ENCODE data around the gene RTN4R.

DNA sequence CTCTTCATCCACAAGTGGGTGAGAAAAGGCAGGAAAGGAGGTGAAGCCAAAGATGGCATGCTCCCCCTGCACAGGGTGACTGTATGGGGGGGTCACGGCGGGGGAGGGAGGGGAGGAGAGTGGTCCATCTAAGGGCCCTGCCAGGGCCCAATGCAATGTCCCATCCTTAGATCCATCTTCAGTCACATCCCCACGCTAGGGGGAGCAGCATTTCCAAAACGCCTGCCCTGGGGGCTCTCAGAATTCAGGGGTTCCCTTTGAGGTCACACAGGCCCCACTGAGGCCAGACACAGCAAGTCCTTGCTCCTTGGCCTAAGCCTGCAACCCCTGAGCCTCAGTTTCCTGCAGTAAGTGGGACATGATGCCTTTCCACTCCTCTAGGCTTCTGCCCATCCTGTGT is 52.4 kb downstream of the RTN4R start:
- TF ChIP-seq, protein P1, sequence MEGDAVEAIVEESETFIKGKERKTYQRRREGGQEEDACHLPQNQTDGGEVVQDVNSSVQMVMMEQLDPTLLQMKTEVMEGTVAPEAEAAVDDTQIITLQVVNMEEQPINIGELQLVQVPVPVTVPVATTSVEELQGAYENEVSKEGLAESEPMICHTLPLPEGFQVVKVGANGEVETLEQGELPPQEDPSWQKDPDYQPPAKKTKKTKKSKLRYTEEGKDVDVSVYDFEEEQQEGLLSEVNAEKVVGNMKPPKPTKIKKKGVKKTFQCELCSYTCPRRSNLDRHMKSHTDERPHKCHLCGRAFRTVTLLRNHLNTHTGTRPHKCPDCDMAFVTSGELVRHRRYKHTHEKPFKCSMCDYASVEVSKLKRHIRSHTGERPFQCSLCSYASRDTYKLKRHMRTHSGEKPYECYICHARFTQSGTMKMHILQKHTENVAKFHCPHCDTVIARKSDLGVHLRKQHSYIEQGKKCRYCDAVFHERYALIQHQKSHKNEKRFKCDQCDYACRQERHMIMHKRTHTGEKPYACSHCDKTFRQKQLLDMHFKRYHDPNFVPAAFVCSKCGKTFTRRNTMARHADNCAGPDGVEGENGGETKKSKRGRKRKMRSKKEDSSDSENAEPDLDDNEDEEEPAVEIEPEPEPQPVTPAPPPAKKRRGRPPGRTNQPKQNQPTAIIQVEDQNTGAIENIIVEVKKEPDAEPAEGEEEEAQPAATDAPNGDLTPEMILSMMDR (IDR thresholded peaks at IDR 0.05): no peak
- no peak for TF ChIP-seq POLR2AphosphoS5 (IDR thresholded peaks at IDR 0.05)
- TF ChIP-seq POLR2A (IDR thresholded peaks at IDR 0.05; ENCODE audit: low read depth): no peak
